Panc1 (cell line): Measurements from ENCODE around the gene KBTBD12. TPM values are rescaled to one million over a fixed set of nuclear protein-coding genes. Genes with fewer than 3 reads are reported as not detected.
"Not testable (repeated sequence)": the region's sequence is repeated elsewhere in the genome, so short reads cannot be mapped to it uniquely, and the experiment has no call there.

Source experiments
- ATAC-seq: fragments of 200-7000 bp; cut with Tn5 transposase; 2 replicates; pipeline ENCODE4 v1.9.1; 2020; ENCODE audit warnings: mild to moderate bottlenecking, moderate library complexity
- BruUV-seq: library from RNA; stranded (reverse); fragments of 400-500 nt; replicated peaks from 2 replicates; lab custom pipeline; 2021; lab: Mats Ljungman, UMichigan
- CTCF ChIA-PET: fragments of 300-600 bp; sonication (Branson Sonifier 250); formaldehyde crosslinking; loops from one replicate; lab custom pipeline; 2022; ENCODE audit warnings: antibody characterized with exemption; lab: Charles Lee
- POLR2A ChIA-PET: fragments of 300-600 bp; sonication (Branson Sonifier 250); formaldehyde crosslinking; loops from one replicate; lab custom pipeline; 2022; ENCODE audit warnings: antibody characterized with exemption; lab: Charles Lee
- DNase-seq: peaks from one replicate; pipeline ENCODE4 v3.0.0-alpha.2; 2010; ENCODE audit warnings: low read depth, low spot score
- H3K27ac ChIP-seq: 2 replicates; pipeline ENCODE4 v1.5.1; 2011; ENCODE audit warnings: mild to moderate bottlenecking, low read length, inconsistent platforms
- H3K27me3 ChIP-seq: fragments of 200-500 bp; sonication (Bioruptor generic); 2 replicates; pipeline ENCODE4 v1.6.0; 2014; ENCODE audit warnings: low read length, inconsistent platforms; ENCODE audit not compliant: control insufficient read depth, insufficient read depth
- H3K36me3 ChIP-seq: fragments of 200-500 bp; sonication (Bioruptor generic); 2 replicates; pipeline ENCODE4 v1.5.1; 2014; ENCODE audit warnings: inconsistent platforms, mild to moderate bottlenecking, low read length, moderate library complexity; ENCODE audit not compliant: control insufficient read depth, insufficient read depth
- H3K4me1 ChIP-seq: 2 replicates; pipeline ENCODE4 v1.5.1; 2011; ENCODE audit warnings: inconsistent platforms, mild to moderate bottlenecking, low read length, moderate library complexity; ENCODE audit not compliant: control insufficient read depth, insufficient read depth
- H3K4me3 ChIP-seq, 2 experiments: 2 replicates each; pipeline ENCODE4 v1.5.1; 2011 to 2012; ENCODE audit warnings: low read depth in 2 of 2, low read length in 2 of 2, mild to moderate bottlenecking in 2 of 2, inconsistent platforms in 1 of 2, moderate library complexity in 1 of 2
- H3K9me3 ChIP-seq: fragments of 200-500 bp; sonication (Bioruptor generic); 2 replicates; pipeline ENCODE4 v1.5.1; 2014; ENCODE audit warnings: low read depth, mild to moderate bottlenecking, inconsistent platforms, low read length, moderate library complexity; ENCODE audit not compliant: control insufficient read depth, insufficient read depth
- POLR2AphosphoS5 ChIP-seq: IDR thresholded peaks from 2 replicates; pipeline ENCODE4 v1.6.1; 2012; ENCODE audit warnings: mild to moderate bottlenecking, low read depth, low read length, moderate library complexity
- SIN3A ChIP-seq: IDR thresholded peaks from 2 replicates; pipeline ENCODE4 v1.6.1; 2012; ENCODE audit warnings: low read depth, mild to moderate bottlenecking, low read length, moderate library complexity, borderline replicate concordance; ENCODE audit not compliant: insufficient read depth
- TCF7L2 ChIP-seq: IDR thresholded peaks from 2 replicates; pipeline ENCODE4 v1.6.1; 2011; ENCODE audit warnings: mild to moderate bottlenecking, low read depth, low read length, inconsistent platforms
- in situ Hi-C: cut with HindIII; loops from 2 replicates; pipeline ENCODE4 v1.10.0; 2016; ENCODE audit warnings: low sequenced_read_pairs, low pct_unique_long_range_greater_than_20kb
- intact Hi-C: fragments of 100-400 bp; cut with micrococcal nuclease; formaldehyde crosslinking; loops from one replicate; pipeline ENCODE4 v1.10.0; 2022; ENCODE audit not compliant: unreplicated experiment
- total RNA-seq: library from RNA; stranded (reverse); gene quantifications from one replicate; pipeline ENCODE4 v1.2.1, GENCODE V29; 2021; ENCODE audit not compliant: unreplicated experiment
- TF ChIP-seq, protein P1 (sequence below): fragments of 450-650 bp; IDR thresholded peaks from 2 replicates; pipeline ENCODE4 v1.5.1; 2017; ENCODE audit warnings: mild to moderate bottlenecking
- TF ChIP-seq, protein P2 (sequence below), 2 experiments: IDR thresholded peaks; 2 replicates each; pipeline ENCODE4 v1.6.1; 2011 to 2012; ENCODE audit warnings: low read depth in 2 of 2, control low read depth in 1 of 2, low read length in 1 of 2, mild to moderate bottlenecking in 1 of 2, moderate library complexity in 1 of 2; ENCODE audit not compliant: insufficient read depth in 1 of 2

Gene KBTBD12
- total RNA-seq, 1 experiment from 2014 or later: 0.28 TPM

DNA sequence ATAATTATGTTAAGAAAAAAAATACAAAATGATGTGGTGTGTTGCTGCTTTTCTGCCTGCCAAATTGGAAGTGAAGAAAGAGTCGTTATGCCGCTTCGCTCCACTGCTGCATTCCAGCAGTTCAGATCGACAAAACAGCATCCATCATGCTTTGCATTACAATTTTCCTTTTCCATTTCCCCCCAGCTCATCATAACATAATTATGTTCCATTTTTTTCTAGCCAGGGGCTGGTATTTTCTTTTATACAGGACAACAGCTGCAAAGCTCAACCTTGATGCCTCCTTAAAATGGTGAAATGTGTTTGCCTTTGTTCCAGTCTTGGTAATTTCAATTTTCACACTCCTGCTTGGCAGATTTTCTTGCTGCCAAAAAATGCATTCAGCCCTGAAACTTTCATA lies 44.9 kb upstream of the KBTBD12 start:
- DNase-seq: no peak
- intact Hi-C loops (no loop called here), in situ Hi-C loops (no loop called here)
- Histone ChIP-seq H3K4me1 (no peaks in the 10 kb centered on the region), H3K9me3 (no peaks in the 10 kb centered on the region), H3K4me3 (no peak overlapping the region), H3K36me3 (no peaks in the 10 kb centered on the region), H3K27me3 (peaks cover 27% of the 10 kb centered on the region), H3K27ac (no peak overlapping the region)
- POLR2A ChIA-PET: no interaction called here
- CTCF ChIA-PET: interaction anchor here (0.6 kb wide), 1 partner anchor 146 kb away, joined by 4 read pairs; no protein-coding TSS in a partner anchor
- ATAC-seq: no peak
- no TSS peak for BruUV-seq
- TF ChIP-seq, protein P1, sequence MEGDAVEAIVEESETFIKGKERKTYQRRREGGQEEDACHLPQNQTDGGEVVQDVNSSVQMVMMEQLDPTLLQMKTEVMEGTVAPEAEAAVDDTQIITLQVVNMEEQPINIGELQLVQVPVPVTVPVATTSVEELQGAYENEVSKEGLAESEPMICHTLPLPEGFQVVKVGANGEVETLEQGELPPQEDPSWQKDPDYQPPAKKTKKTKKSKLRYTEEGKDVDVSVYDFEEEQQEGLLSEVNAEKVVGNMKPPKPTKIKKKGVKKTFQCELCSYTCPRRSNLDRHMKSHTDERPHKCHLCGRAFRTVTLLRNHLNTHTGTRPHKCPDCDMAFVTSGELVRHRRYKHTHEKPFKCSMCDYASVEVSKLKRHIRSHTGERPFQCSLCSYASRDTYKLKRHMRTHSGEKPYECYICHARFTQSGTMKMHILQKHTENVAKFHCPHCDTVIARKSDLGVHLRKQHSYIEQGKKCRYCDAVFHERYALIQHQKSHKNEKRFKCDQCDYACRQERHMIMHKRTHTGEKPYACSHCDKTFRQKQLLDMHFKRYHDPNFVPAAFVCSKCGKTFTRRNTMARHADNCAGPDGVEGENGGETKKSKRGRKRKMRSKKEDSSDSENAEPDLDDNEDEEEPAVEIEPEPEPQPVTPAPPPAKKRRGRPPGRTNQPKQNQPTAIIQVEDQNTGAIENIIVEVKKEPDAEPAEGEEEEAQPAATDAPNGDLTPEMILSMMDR: no peak

DNA sequence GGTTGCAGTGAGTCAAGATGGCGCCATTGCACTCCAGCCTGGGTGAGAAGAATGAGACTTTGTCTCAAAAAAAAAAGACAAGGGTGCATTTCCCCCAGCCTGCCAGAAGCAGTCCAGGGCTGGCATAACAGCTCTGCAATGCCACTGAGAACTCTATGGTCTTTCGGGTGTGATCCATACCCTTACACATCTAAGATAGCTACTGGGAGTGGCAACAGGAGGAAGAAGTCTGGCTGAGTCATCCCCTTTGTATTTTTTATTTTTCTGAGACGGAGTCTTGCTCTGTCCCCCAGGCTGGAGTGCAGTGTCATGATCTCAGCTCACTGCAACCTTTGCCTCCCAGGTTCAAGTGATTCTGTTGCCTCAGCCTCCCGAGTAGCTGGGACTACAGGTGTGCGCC lies 40.9 kb upstream of the KBTBD12 start:
- H3K36me3 ChIP-seq, H3K9me3 ChIP-seq, H3K27ac ChIP-seq, H3K4me3 ChIP-seq, DNase-seq, BruUV-seq, ATAC-seq, H3K4me1 ChIP-seq, POLR2A ChIA-PET, intact Hi-C loops, in situ Hi-C loops, CTCF ChIA-PET: not testable (repeated sequence)
- H3K27me3 ChIP-seq: peaks cover 16% of the 10 kb centered on the region

DNA sequence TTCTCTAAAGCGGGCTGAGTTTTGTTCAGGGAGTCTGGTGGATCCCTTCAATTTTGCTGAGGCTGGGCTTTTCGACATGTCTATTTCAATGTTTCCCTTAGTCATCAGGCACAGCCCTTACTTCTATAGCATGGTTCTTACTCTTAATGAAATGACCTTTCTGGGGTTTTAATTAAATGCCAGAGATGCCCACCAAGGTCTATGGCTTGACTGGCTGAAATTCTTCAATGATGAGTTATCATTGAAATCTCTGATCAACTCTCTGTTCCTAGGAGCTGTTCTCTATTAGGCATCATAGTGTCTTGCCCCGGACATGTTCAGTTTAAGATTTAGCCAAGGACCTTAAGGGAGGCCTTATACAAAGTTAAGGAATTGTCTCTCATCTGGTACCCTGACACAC lies 33.4 kb upstream of the KBTBD12 start:
- Histone ChIP-seq H3K4me3 (no peak overlapping the region), H3K9me3 (no peaks in the 10 kb centered on the region), H3K36me3 (no peaks in the 10 kb centered on the region), H3K27ac (no peak overlapping the region), H3K27me3 (peaks cover 13% of the 10 kb centered on the region), H3K4me1 (no peaks in the 10 kb centered on the region)
- ATAC-seq (no peak), DNase-seq (no peak)
- BruUV-seq: no TSS peak
- ChIA-PET CTCF (no interaction called here), POLR2A (no interaction called here)
- TF ChIP-seq, protein P2, sequence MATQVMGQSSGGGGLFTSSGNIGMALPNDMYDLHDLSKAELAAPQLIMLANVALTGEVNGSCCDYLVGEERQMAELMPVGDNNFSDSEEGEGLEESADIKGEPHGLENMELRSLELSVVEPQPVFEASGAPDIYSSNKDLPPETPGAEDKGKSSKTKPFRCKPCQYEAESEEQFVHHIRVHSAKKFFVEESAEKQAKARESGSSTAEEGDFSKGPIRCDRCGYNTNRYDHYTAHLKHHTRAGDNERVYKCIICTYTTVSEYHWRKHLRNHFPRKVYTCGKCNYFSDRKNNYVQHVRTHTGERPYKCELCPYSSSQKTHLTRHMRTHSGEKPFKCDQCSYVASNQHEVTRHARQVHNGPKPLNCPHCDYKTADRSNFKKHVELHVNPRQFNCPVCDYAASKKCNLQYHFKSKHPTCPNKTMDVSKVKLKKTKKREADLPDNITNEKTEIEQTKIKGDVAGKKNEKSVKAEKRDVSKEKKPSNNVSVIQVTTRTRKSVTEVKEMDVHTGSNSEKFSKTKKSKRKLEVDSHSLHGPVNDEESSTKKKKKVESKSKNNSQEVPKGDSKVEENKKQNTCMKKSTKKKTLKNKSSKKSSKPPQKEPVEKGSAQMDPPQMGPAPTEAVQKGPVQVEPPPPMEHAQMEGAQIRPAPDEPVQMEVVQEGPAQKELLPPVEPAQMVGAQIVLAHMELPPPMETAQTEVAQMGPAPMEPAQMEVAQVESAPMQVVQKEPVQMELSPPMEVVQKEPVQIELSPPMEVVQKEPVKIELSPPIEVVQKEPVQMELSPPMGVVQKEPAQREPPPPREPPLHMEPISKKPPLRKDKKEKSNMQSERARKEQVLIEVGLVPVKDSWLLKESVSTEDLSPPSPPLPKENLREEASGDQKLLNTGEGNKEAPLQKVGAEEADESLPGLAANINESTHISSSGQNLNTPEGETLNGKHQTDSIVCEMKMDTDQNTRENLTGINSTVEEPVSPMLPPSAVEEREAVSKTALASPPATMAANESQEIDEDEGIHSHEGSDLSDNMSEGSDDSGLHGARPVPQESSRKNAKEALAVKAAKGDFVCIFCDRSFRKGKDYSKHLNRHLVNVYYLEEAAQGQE (IDR thresholded peaks at IDR 0.05; ENCODE audit: insufficient read depth in 1 of 2, low read depth in 2 of 2, low read length in 1 of 2): no peak
- no peak for TF ChIP-seq POLR2AphosphoS5
- TF ChIP-seq SIN3A: no peak
- TF ChIP-seq TCF7L2: no peak
- TF ChIP-seq, protein P1: no peak
- intact Hi-C loops: no loop called here
- in situ Hi-C loops: no loop called here
